Measurements from ENCODE around the gene SEMA4G.

Gene SEMA4G

DNA sequence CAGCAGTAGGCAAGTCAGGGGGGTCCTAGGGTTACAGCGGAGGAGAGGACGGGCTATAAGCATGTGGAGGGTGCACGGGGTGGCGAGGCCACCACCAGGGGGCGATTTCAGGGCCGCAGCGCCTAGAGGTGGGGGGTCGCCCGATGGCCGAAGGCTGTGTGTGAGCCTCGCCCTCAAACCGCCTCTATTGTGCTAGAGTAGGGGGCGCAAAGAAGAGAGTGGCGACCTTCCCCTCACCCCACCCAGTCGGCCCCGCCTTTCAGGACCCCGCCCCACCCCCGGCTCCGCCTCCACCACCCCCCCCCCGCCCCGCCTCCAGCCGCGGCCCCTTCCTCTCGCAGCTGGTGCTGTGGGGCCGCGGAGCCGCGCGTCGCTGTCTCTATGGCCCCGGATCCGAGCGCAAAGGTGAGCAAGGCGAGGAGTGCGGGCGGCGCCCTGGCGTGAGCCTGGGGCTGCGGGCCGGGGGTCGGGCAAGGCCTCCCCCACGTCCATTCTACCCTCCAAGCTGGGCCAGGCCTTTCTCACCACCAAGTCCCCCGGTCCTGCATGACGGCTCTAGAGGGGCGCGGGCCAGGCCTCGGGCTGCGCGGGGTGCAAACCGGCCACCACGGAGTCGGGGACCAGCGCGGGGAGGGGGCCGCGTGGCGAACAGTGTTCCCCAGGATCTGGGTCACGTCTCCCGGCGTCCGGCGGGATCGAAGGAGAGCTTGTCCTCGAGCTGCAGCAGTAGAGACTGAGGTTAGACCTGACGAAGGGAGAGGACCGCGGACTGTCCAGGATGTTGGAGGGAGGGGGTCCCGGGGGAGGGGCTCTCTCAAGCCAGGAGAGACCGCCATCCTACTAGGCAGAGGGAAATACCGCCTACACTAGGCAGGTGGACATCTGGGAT is at the start of gene SEMA4G:
TSS of gene SEMA4G (plus strand) at position 318 of the 889 bp plus-strand sequence. CDS start 3,409 bp downstream, outside the sequence.
- peak in 1 of 2 experiments; percentile 10 for DNase-seq

DNA sequence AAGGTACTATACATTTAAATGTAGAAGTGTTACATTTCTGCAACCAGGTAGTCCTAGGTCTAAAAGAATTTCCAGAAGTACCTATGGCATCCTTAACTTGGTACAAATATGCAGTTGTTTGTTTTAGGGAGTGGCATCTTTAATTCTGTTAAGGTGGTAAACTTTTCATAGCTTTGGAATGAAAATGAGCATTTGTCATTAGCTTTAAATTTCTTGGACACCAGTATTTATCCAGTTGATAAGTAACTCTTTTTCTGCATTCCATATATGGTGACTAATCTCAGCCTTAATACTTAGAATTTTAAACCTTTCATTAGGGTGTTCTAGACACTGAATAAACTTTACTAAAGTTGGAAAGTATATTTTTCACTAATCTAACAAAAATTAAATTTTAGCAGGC is 45.7 kb upstream of the SEMA4G start:
- no peak for DNase-seq

DNA sequence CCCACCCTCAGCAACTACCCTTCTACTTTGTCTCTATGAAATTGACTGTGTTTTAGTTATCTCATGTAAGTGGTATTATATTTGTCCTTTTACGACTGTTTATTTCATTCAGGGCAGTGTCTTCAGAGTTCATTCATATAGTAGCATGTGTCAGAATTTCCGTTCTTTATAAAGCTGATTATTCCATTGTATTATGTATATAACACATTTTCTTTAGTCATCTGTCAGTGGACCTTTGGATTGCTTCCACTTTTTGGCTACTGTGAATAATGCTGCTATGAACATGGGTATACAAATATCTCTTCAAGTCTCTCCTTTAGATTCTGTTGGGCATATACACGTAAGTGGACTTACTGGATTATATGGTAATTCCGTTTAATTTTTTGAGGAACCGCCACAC is 42.0 kb upstream of the SEMA4G start:
- DNase-seq: no peak

GRCh38 chr10:100928039-100928438 is 41.3 kb upstream of the SEMA4G start:
- DNase-seq: no peak

DNA sequence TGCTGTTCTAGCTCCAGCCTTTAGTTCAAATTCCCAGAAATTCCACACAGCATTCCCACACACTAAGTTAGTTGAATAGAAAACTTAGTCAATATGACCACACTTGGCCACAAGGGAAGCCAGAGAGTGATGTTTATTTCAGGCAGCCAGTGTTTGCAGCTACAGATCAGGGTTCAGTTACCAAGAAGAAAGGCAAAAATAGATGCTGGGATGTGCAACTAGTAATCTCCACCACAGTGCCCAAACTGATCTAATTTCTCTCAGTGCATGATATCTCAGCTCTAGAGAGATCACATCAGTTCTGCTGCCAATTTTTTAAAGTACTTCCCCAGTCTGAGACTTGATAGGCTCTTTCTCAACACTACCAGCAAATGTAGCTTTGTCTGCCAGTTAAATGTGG is 38.9 kb upstream of the SEMA4G start:
- no peak for DNase-seq

DNA sequence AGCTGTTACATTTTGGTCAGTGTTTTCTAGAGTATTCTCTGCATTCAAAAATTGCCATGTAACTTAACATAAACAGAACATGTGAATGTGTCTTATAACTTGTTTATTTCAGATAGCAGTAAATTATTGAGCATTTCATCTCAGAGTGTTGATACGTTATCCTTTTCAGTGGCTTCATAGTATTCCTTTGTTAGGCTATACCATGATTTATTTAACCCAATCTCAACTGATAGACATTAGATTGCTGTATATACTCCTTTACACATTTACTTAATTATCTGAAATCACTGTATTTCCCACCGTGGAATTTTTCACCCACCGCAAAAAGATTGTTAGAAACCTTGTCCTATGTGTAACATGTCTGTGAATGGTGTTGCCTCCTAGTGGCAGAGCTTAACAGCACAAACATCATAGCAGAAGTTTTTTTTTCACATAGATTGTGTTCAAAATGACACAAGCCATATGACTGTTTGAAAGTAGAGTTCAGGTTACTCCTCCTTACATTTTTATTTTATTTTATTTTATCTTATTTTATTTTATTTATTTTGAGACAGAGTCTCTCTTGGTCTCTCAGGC is 35.1 kb upstream of the SEMA4G start:
- DNase-seq: peak in 1 of 2 experiments; percentile 19

GRCh38 chr10:100939763-100940344 is 29.4 kb upstream of the SEMA4G start:
- DNase-seq: no peak

DNA sequence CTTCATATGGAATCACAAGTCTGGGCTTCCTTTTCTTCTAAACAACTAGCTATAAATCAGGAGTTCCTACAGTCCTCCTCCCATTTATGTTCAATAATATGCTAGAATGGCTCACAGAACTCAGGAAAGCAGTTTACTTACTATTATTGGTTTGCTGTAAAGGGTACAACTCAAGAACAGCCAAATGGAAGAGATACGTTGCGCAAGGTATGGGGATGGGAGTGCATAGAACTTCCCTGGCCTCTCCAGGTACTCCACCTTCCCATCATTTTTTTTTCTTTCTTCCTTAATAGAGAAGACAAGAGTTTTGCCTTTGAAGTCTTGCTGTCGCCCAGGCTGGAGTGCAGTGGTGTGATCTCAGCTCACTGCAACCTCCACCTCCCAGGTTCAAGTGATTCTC is 27.1 kb upstream of the SEMA4G start:
- DNase-seq: no peak

- DNase-seq: no peak
Measured at GRCh38 chr10:100943508-100943907, 25.8 kb upstream of the SEMA4G start.

DNA sequence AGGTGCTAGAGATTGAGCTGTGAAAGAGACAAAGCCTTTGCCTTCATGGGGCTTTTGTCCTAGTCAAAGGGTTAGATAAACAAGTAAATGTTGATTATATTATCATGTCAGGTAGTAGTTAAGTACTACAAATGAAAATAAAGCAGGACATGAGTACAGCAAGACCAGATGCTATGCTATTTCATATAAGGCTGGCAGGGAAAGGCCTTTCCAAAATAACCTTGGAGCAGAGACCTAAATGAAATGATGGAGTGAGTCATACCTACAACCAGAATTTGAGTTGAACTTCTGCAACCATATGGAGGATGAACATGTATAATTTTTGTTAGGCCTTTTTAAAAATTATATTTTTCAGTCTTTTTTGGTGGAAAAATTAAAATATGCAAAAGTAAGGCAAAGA is 23.6 kb upstream of the SEMA4G start:
- DNase-seq: no peak

DNA sequence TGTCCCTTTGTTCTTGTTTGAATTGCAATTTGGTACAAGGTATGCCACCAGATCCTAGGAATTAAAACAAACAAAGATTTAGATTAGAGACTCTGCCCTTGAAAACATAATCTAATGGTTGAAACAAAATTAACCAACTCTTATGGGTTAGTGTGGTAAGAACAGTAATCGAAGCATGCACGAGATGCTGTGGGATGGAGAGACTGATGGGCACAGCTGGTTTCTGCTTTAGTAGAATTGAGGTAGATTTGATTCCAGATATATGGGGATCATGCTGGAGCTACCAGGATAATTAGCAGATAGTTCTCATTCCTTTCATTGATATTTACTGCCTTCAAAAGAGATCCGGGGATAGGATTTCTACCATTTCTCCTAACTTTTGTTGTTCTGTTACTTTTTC is 20.4 kb upstream of the SEMA4G start:
- DNase-seq: no peak

DNA sequence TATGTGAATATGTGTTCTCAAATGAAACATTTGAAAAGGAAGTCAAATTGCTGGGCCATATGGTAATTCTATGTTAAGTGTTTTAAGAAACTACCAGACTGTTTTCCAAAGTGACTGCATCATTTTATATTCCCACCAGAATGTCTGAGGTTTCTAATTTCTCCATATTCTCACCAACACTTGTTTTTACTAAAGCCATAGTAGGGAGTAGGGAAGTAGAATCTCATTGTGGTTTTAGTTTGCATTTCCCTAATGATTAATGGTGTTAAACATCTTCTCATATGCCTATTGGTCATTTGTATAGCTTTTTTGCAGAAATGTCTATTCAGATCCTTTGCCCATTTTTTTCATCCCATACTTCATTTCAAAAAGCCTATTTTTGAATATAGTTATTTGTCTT is 9.1 kb upstream of the SEMA4G start:
- DNase-seq: no peak

GRCh38 chr10:100962351-100963080 is 6.8 kb upstream of the SEMA4G start:
- DNase-seq: no peak

GRCh38 chr10:100963826-100964225 is 5.5 kb upstream of the SEMA4G start:
- no peak for DNase-seq

- no peak for DNase-seq
Measured at GRCh38 chr10:100965820-100966219, 3.5 kb upstream of the SEMA4G start.

GRCh38 chr10:100966887-100967286 is 2.4 kb upstream of the SEMA4G start:
- no peak for DNase-seq

DNA sequence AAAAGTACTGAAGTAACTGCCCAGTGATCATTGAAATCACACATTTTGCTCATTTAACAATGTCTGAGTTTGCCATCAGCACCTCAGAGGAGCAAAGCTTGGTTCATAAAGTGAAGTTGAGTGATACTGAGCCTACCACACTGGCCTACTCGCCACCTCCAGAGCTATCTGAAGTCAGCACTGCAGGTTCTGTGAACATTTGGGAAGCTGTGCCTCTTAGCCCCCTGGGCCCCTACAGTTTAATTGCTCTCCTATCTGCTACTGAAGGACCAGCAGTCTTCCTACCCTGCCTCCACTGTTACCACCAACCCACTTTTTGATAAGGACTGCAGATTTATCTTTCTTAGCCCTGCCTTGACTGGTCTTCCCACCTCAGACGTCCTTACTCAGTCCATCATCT is 2.0 kb upstream of the SEMA4G start:
- DNase-seq: no peak

DNA sequence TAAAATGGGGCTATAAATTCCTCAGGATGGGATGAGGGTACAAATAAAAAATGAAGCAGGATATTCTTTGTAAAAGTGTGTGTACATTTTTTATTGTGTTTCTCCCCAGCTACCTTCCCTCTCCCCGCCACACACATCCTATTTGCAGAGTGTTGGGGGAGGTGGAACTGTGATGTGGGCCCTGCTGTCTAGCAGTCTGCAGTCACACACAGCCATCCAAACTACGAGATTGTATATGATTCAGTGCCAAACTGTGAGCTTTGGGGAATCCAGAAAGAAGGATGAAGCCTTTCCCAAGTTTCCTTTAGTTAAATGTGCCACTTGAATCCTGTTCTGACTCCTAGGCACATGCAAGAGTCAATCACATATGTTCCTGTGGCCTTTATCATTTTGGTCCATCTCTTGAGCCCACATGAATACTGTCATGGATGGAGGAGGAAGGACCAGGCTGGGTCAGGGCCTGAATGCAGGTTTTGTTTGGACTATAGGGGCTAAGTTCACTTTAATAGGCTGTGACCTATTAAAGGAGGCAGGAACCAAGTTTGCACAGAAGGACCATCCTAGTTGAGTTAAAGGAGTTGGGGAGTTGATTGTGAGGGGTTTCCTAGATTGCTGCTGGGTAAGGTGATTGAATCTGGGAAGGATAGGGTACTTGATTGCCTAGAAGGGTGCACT is 1.1 kb upstream of the SEMA4G start:
- DNase-seq: no peak

DNA sequence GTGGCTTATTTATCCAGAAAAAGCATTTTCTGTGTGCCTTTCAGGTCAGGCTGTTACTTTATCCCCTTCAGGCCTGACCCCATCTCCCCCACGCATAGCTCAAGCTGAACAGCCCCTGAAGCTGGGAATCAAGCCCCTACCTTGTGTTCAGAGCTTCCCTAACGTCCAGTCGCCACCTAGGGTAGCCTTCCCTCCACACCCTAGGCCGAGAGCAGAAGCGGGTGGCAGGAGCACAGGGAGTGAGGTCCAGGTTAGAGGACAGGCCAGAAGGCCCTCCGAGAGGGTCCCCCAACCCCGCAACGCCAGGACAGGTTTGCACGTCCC is 479 bp upstream of the SEMA4G start:
- no peak for DNase-seq

DNA sequence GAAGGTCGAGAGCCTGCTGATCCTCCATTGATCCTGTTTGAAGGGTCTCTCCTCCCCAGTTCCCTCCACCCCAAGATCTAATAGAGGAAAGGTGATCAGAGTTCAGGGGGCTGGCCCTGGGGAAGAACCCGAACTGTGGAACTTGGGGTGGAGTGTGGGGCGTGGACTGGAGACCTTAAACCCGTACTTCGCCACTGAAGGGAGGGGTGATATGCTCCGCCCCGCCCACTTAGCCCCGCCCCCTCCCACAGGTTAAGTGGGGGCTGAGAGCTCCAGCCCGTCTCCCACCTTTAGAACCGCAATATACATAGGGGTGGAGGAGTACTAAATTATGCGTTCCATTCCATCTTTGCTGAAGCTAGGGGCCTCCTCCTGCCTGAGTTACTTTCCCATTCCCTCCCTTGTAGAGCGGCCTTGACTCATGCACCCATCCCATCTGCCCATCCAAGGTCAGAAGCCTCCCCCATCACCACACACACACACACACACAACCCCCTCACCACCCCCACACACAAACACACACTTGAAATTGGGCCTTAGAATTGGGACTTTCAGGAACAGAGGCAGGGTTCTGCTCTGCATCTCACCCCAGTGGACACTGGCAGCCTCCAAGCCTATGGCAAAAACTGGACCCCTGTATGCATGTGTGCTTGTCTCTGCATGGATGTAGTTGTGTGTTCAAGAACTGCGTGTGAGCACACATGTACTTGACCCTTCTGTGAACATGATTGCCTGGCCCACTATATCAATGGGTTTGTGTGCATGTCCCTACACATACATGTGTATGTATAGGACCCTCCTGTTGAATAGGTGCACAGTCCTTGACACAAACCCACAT is 991 bp downstream of the SEMA4G start:
- no peak for DNase-seq

- no peak for DNase-seq
Measured at GRCh38 chr10:100970914-100971811, 1.9 kb downstream of the SEMA4G start.

Data from AML-193 (cell line).